OCI-LY3 (cell line): Measurements from ENCODE around the gene DPM1.

Experiments used
- CTCF ChIP-seq: fragments of 200-600, 300-600 bp; sonication (generic); IDR thresholded peaks from 2 replicates; pipeline ENCODE4 v1.5.1; 2014; ENCODE audit warnings: antibody characterized with exemption, low read length, low read depth
- EZH2phosphoT487 ChIP-seq: fragments of 200-600 bp; shearing (Covaris generic); IDR thresholded peaks from 2 replicates; pipeline ENCODE4 v1.6.1; 2018; ENCODE audit warnings: antibody characterized with exemption, mixed run types, low read depth

GRCh38 chr20:50921803-50922501 lies 36.4 kb downstream of the DPM1 start:
- TF ChIP-seq CTCF (no peak), EZH2phosphoT487 (no peak)
